ENCODE results near the gene TPSB2. TPM values are rescaled to one million over a fixed set of nuclear protein-coding genes. Genes with fewer than 3 reads are reported as not detected.
A peak's percentile ranks its signal among the peaks of the same experiment; 100 is the strongest.
"Not testable (repeated sequence)": the region's sequence is repeated elsewhere in the genome, so short reads cannot be mapped to it uniquely, and the experiment has no call there.

The TPSB2 gene
- total and polyA plus RNA-seq, 10 donors, result 0.29 to 8.2 (median 1.1) TPM; not detected in 4

DNA sequence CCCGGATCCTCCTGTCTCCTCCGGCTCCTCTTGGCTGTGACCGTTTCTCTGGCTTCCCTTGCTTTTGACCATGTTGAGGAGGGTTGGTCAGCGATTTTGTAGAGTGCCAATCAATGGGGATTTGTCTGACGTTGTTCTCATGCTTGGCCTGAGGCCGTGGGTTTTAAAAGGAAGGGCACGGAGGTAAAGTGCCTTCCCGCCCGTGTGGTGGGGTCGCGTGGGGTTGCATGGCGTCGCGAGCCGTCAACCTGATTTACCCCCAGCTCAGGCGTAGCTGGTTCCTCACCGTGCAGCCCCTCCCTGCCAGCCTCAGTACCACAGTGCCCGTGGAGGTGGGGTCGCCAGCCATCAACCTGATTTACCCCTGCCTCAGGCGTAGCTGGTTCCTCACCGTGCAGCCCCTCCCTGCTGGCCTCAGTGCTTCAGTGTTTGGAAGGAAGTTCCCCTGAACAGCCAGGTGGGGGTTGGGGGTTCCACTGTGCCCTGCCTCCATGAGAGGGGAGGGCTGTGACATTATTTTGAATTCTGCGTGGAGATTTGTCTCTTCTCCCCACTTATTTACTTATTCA lies 15.6 kb upstream of the TPSB2 start:
- Histone ChIP-seq H3K27ac (no peak overlapping the region), H3K9me3 (no peaks in the 10 kb centered on the region), H3K27me3 (replicated peaks in 1 of 7) (peaks cover 0 to 31% (median 0%) of the 10 kb centered on the region in 7 donors), H3K4me1 (peaks cover 0 to 15% (median 3%) of the 10 kb centered on the region in 6 donors), H3K4me3 (no peak overlapping the region), H3K36me3 (no peaks in the 10 kb centered on the region)
- intact Hi-C loops (cut with DNase I; ENCODE audit: low total_unique reads), result no loop called here
- DNase-seq, result peak; percentile 31
- TF ChIP-seq POLR2AphosphoS5 (IDR thresholded peaks at IDR 0.05) (no peak), POLR2A (IDR thresholded peaks at IDR 0.05) (no peak)
- TF ChIP-seq, protein P1, sequence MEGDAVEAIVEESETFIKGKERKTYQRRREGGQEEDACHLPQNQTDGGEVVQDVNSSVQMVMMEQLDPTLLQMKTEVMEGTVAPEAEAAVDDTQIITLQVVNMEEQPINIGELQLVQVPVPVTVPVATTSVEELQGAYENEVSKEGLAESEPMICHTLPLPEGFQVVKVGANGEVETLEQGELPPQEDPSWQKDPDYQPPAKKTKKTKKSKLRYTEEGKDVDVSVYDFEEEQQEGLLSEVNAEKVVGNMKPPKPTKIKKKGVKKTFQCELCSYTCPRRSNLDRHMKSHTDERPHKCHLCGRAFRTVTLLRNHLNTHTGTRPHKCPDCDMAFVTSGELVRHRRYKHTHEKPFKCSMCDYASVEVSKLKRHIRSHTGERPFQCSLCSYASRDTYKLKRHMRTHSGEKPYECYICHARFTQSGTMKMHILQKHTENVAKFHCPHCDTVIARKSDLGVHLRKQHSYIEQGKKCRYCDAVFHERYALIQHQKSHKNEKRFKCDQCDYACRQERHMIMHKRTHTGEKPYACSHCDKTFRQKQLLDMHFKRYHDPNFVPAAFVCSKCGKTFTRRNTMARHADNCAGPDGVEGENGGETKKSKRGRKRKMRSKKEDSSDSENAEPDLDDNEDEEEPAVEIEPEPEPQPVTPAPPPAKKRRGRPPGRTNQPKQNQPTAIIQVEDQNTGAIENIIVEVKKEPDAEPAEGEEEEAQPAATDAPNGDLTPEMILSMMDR (IDR thresholded peaks at IDR 0.05 in 8 of 11, conservative IDR thresholded peaks at IDR 0.05 in 3 of 11), result no peak
- WGBS, 5 donors, result 25 to 35% (median 26%) methylated on average over 22 of the region's 22 CpGs

DNA sequence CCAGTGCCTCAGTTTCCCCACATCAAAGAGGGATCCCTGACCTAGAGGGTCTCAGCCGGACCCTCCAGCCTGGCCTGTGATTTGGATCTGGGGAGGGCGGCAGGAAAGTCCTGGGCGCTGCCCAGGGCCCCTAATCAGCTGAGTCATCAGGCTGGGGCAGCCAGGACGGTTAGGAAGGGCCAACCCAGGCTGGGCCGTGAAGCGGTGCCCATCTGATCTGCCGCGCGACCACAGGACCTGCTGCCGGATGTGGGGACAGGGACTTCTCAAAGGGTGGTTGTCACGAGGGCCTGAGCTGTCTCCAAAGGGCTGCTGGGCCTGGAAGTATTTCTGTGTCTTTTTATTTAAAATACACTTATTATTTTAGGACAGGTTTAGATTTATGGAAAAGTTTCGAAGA lies 14.9 kb upstream of the TPSB2 start:
- H3K9me3 ChIP-seq, result no peaks in the 10 kb centered on the region
- 47 to 71% (median 55%) methylated on average over 8 to 12 of the region's 12 CpGs for WGBS, 5 donors
- H3K4me1 ChIP-seq, result peaks cover 0 to 15% (median 3%) of the 10 kb centered on the region in 6 donors
- intact Hi-C loops (cut with DNase I; ENCODE audit: low total_unique reads), result no loop called here
- H3K27me3 ChIP-seq (replicated peaks in 1 of 7), result peaks cover 0 to 35% (median 0%) of the 10 kb centered on the region in 7 donors
- H3K4me3 ChIP-seq, result no peak overlapping the region
- TF ChIP-seq POLR2AphosphoS5 (IDR thresholded peaks at IDR 0.05) (peak in 1 of 3 donors; percentile 21), POLR2A (IDR thresholded peaks at IDR 0.05) (no peak)
- TF ChIP-seq, protein P1 (IDR thresholded peaks at IDR 0.05 in 8 of 11, conservative IDR thresholded peaks at IDR 0.05 in 3 of 11), result no peak
- no peaks in the 10 kb centered on the region for H3K36me3 ChIP-seq
- DNase-seq, result peak; percentile 35
- H3K27ac ChIP-seq, result no peak overlapping the region

DNA sequence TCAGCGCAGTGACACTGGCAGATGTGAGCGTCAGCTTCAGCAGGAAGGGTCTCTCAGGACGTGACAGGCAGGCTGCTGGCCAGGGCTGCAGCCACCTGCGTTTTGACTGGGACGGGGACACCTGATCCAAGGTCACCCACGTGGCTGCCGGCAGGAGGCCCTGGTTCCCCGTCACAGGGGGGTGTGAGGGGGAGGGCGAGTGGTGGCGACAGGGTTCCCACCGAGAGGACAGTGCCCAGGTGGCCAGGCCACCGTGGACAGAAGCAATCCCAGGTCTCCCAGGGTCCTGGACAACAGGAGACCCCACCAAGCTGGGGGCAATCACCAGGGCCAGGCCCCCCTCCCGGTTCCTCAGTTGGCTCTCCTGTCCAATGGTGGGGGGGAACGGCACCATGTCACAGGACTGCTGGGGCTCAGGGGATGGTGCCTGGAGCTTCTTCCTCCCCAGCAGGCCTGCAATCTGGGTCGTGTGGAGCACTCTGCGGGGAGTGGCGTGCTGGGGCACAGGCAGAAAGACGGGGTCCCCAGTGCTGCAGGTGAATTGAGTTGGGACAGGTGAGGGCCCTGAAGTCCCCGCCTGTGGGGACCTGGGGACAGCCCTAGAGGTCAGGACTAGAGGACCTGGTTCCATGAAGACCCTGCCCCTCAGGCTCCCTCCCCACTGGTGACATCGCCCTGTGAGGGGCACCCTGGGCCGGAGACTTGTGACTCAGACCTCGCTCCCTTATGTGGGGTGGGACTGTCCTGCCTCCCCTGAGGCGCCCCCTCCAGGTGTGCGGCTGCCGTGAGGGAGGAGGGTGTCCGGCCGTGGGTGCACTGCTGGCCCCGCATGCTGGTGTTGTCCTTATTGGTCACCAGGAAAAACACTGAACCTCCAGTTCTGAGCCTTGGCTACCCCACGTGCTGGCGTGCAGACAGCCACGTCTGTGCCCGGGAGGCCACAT lies 14.2 kb upstream of the TPSB2 start:
- H3K27ac ChIP-seq; H3K36me3 ChIP-seq; intact Hi-C loops (cut with DNase I; ENCODE audit: low total_unique reads); H3K4me3 ChIP-seq; H3K9me3 ChIP-seq: not testable (repeated sequence)
- 63 to 76% (median 66%) methylated on average over 13 to 31 of the region's 32 CpGs for WGBS, 5 donors
- DNase-seq, result peak; percentile 34
- H3K4me1 ChIP-seq, result peaks cover 0 to 15% (median 3%) of the 10 kb centered on the region in 6 donors
- peaks cover 0 to 35% (median 0%) of the 10 kb centered on the region in 7 donors for H3K27me3 ChIP-seq (replicated peaks in 1 of 7)

DNA sequence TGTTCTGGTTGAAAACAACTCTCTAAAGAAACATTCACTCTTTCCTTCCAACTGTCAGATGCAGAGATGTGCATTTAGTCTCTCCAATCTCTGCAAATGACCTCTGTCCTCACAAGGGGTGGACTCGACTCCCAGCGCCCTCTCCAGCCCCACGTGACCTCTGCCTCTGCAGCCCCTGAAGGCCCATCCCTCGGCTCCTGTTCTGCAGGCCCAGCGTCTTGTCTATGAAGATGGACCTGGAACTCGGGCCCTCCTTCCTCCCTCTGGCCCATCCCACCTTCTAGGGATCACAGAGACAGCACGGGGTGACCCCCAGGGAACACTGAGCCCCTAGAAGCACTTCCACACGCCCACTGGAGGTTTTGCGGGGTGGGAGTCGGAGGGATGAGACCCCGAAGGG lies 13.4 kb upstream of the TPSB2 start:
- H3K9me3 ChIP-seq; H3K4me3 ChIP-seq; intact Hi-C loops (cut with DNase I; ENCODE audit: low total_unique reads); H3K36me3 ChIP-seq; H3K27ac ChIP-seq: not testable (repeated sequence)
- Histone ChIP-seq H3K27me3 (replicated peaks in 1 of 7) (peaks cover 0 to 35% (median 0%) of the 10 kb centered on the region in 7 donors), H3K4me1 (peaks cover 0 to 15% (median 3%) of the 10 kb centered on the region in 6 donors)
- peak; percentile 21 for DNase-seq
- 56 to 82% (median 64%) methylated on average over 6 to 7 of the region's 11 CpGs for WGBS, 5 donors

DNA sequence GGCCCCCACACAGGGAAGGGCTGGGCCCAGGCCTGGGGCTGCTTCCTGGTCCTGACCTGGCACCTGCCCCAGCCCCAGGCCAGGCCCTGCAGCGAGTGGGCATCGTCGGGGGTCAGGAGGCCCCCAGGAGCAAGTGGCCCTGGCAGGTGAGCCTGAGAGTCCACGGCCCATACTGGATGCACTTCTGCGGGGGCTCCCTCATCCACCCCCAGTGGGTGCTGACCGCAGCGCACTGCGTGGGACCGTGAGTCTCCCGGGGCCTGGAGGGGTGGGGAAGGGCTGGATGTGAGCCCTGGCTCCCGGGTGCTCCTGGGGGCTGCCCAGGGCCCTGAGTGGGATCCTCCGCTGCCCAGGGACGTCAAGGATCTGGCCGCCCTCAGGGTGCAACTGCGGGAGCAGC lies 11.1 kb upstream of the TPSB2 start:
- peaks cover 0 to 29% (median 0%) of the 10 kb centered on the region in 7 donors for H3K27me3 ChIP-seq (replicated peaks in 1 of 7)
- H3K4me3 ChIP-seq; H3K27ac ChIP-seq; H3K9me3 ChIP-seq; H3K36me3 ChIP-seq; intact Hi-C loops (cut with DNase I; ENCODE audit: low total_unique reads): not testable (repeated sequence)
- H3K4me1 ChIP-seq, result peaks cover 0 to 15% (median 3%) of the 10 kb centered on the region in 6 donors
- WGBS, 5 donors, result 83 to 93% (median 88%) methylated on average over 6 to 12 of the region's 15 CpGs; no CpG with 5 or more reads in 1 of the 5 donors
- DNase-seq, result peak; percentile 21

DNA sequence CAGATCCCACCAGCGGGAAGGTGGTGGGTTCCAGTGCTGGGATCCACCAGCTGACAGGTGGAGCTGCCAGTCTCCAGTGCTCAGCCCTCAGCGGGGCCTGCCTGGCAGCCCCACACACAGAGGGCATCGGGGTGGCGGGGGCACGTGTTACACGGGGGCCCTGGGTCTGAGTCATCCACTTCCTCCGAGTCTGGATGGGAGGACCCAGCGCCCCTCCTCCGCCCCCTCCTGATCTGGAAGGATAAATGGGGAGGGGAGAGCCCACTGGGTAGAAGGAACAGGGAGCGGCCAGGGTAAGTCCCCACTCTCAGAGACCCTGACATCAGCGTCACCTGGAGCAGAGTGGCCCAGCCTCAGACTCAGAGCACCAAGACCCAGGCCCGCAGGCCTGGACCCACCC lies 10.5 kb upstream of the TPSB2 start, which contains the start of gene TPSAB1:
Gene TPSAB1 (plus strand): TSS at position 270 of the 400 bp plus-strand sequence. CDS start 234 bp downstream, outside the sequence.
- H3K27me3 ChIP-seq (replicated peaks in 1 of 7), result peaks cover 0 to 23% (median 0%) of the 10 kb centered on the region in 7 donors
- H3K4me1 ChIP-seq; H3K4me3 ChIP-seq; H3K36me3 ChIP-seq; intact Hi-C loops (cut with DNase I; ENCODE audit: low total_unique reads); H3K9me3 ChIP-seq; H3K27ac ChIP-seq; DNase-seq: not testable (repeated sequence)
- 46 to 58% (median 50%) methylated on average over 4 to 8 of the region's 12 CpGs; no CpG with 5 or more reads in 2 of the 5 donors for WGBS, 5 donors

DNA sequence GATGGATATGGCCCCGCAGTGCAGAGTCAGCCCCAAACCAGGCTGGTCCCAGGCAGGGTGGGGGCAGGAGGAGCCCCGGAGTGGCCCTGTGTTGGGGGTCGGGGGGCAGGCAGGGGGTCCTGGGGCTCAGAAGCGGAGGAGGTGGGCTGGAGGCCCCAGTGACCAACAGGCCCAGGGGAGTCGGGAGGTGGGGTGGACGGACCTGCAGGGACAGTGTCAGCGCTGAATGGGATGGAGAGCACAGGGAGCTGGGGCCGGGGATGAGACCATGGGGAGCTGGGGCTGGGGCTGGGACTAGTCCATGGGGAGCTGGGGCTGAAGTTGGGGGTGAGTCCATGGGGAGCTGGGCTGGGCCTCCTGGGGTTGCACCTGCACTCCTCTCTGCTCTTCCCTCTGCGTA lies 9.6 kb upstream of the TPSB2 start:
- H3K36me3 ChIP-seq; H3K4me3 ChIP-seq; intact Hi-C loops (cut with DNase I; ENCODE audit: low total_unique reads); H3K27ac ChIP-seq; H3K4me1 ChIP-seq; H3K9me3 ChIP-seq: not testable (repeated sequence)
- peaks cover 0 to 14% (median 0%) of the 10 kb centered on the region in 7 donors for H3K27me3 ChIP-seq (replicated peaks in 1 of 7)
- DNase-seq, result peak; percentile 58
- 69 to 90% (median 81%) methylated on average over 5 to 9 of the region's 9 CpGs for WGBS, 5 donors

DNA sequence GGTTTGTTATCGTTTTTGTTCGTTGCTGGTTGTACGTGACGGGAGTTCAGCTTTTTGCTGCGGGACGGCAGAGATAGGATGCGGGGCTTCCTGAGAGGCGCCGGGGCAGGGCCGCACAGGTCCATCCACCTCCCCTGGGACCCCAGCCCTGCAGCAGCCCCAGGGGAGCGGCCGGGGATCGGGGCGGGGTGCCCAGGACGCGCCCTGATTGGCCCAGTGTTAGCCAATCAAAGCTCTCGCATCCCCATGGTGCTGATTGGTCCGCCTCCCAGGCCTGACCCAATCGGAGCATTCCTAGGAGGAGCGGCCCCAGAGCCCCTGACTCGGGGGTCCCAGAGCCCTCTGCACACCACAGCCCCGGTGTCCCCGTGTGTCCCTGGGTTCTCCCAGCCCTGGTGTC lies 8.9 kb upstream of the TPSB2 start:
- H3K4me1 ChIP-seq; intact Hi-C loops (cut with DNase I; ENCODE audit: low total_unique reads); H3K36me3 ChIP-seq; H3K27ac ChIP-seq; H3K4me3 ChIP-seq; H3K9me3 ChIP-seq; H3K27me3 ChIP-seq (replicated peaks in 1 of 7): not testable (repeated sequence)
- WGBS, 5 donors, result 70 to 85% (median 73%) methylated on average over 12 to 19 of the region's 23 CpGs
- DNase-seq, result peak; percentile 16
